ENCODE results near the gene HAUS3.

- TF ChIP-seq CTCF (IDR thresholded peaks at IDR 0.05) (no peak), POLR2A (IDR thresholded peaks at IDR 0.05) (no peak)
Measured at GRCh38 chr4:2219233-2219760, 22.6 kb downstream of the HAUS3 start.

All from esophagus squamous epithelium (tissue), 4 donors.